Measurements from ENCODE around the gene FMN2. TPM values are rescaled to one million over a fixed set of nuclear protein-coding genes. Genes with fewer than 3 reads are reported as not detected.

The FMN2 gene
- 1 to 10 TPM in 1 of 4 donors, under 1 TPM in 2, not detected in 1; 0.46 to 1.4 (median 0.49) TPM for total RNA-seq

GRCh38 chr1:240091614-240092300 is at the start of gene FMN2:
FMN2 (plus strand) TSS chr1:240091883; CDS start chr1:240092110, 227 bp downstream.
- DNase-seq (ENCODE audit: low spot score in 2 of 2): no peak
- WGBS, 2 donors: 2 to 3% methylated on average over 38 to 51 of the region's 78 CpGs
- intact Hi-C loops (cut with DNase I; ENCODE audit: low total_unique reads): no loop called here
- H3K4me3 ChIP-seq (ENCODE audit: low read depth, poor library complexity, severe bottlenecking): peak within 1 kb of the TSS; percentile 4
- TF ChIP-seq POLR2A (IDR thresholded peaks at IDR 0.05) (no peak), CTCF (IDR thresholded peaks at IDR 0.05) (no peak)

- DNase-seq (ENCODE audit: low spot score in 2 of 2): no peak
- intact Hi-C loops (cut with DNase I; ENCODE audit: low total_unique reads): no loop called here
- H3K4me3 ChIP-seq (ENCODE audit: low read depth, poor library complexity, severe bottlenecking): no peak overlapping the region
- 54 to 59% methylated on average over 6 of the region's 6 CpGs for WGBS, 2 donors
- TF ChIP-seq POLR2A (IDR thresholded peaks at IDR 0.05) (no peak), CTCF (IDR thresholded peaks at IDR 0.05) (no peak)
Observed at GRCh38 chr1:240044620-240045019, 47.1 kb upstream of the FMN2 start.

- 85 to 88% methylated on average over 8 of the region's 8 CpGs for WGBS, 2 donors
- no peak overlapping the region for H3K4me3 ChIP-seq (ENCODE audit: low read depth, poor library complexity, severe bottlenecking)
- no peak for DNase-seq (ENCODE audit: low spot score in 2 of 2)
- TF ChIP-seq CTCF (IDR thresholded peaks at IDR 0.05) (no peak), POLR2A (IDR thresholded peaks at IDR 0.05) (no peak)
- intact Hi-C loops (cut with DNase I; ENCODE audit: low total_unique reads): no loop called here
Observed at GRCh38 chr1:240046000-240046399, 45.7 kb upstream of the FMN2 start.

- no peak overlapping the region for H3K4me3 ChIP-seq (ENCODE audit: low read depth, poor library complexity, severe bottlenecking)
- intact Hi-C loops (cut with DNase I; ENCODE audit: low total_unique reads): no loop called here
- whole genome bisulfite sequencing, 2 donors: 78 to 82% methylated on average over 9 of the region's 9 CpGs
- TF ChIP-seq POLR2A (IDR thresholded peaks at IDR 0.05): no peak
- no peak for TF ChIP-seq CTCF (IDR thresholded peaks at IDR 0.05)
- no peak for DNase-seq (ENCODE audit: low spot score in 2 of 2)
Observed at GRCh38 chr1:240054109-240054701, 37.5 kb upstream of the FMN2 start.

GRCh38 chr1:240055936-240056335 is 35.7 kb upstream of the FMN2 start:
- intact Hi-C loops (cut with DNase I; ENCODE audit: low total_unique reads): no loop called here
- no peak overlapping the region for H3K4me3 ChIP-seq (ENCODE audit: low read depth, poor library complexity, severe bottlenecking)
- 33 to 62% methylated on average over 1 of the region's 1 CpG for WGBS, 2 donors
- DNase-seq (ENCODE audit: low spot score in 2 of 2): no peak
- TF ChIP-seq CTCF (IDR thresholded peaks at IDR 0.05) (no peak), POLR2A (IDR thresholded peaks at IDR 0.05) (no peak)

Data from lower leg skin (tissue), 4 donors.